GM19035 (cell line): ENCODE measurements around the gene FSCN2.
"Not testable (repeated sequence)": the region's sequence is repeated elsewhere in the genome, so short reads cannot be mapped to it uniquely, and the experiment has no call there.

Source experiments
- ATAC-seq: cut with Tn5 transposase; IDR thresholded peaks from one replicate; pipeline ENCODE4 v1.9.1; 2021; ENCODE audit not compliant: unreplicated experiment

The FSCN2 gene

DNA sequence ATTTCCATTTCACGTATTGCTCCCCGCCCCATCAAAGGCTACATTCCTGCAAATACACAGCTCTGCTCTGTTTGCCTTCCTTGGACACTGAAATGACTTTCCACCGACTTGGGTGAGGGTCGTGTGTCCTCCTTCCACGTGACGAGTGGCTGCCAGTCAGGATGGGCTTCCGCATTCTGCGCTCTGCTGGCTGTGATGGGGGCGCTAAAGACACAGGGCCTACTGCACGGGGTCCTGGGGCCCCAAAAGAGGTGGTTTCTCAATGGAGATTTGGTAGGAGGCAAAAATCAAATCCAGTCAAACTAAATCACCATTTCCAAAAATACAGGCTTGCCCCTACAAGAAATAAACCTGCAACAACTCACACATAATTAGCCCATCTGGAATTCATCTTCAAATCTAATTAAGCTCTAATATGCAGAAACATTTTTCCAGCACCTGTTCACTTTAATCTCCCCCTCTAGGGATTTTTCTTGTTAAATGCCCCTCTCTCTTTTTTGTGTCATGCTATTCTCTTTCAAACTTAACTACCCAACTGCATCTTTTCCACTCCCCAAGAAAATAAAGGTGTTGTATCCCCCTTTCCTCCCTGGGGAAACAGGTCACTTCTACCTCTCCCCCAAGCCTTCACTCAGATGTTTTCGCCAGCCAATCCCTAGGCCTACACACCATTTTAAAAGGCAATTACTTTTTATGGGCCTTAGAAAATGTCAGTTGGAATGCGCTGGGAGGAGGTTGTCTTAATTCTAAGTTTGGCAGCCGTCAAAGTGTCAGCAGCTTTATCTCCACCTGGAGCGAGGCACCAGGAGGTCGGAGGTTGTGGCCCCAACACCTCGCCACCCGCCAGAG, 45.8 kb downstream of the FSCN2 start:
- ATAC-seq, result no peak

DNA sequence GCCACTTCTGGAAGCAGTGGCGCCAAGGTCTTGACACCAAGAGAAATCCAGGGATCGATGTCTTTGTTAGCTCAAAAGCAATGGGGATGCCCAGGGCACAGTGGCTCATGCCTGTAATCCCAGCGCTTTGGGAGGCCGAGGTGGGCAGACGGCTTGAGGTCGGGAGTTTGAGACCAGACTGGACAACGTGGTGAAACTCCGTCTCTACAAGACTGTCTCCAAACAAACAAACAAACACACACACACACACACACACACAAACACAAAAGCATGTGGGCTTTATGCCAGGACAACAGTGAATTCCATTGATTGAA, 46.4 kb downstream of the FSCN2 start:
- ATAC-seq, result no peak

DNA sequence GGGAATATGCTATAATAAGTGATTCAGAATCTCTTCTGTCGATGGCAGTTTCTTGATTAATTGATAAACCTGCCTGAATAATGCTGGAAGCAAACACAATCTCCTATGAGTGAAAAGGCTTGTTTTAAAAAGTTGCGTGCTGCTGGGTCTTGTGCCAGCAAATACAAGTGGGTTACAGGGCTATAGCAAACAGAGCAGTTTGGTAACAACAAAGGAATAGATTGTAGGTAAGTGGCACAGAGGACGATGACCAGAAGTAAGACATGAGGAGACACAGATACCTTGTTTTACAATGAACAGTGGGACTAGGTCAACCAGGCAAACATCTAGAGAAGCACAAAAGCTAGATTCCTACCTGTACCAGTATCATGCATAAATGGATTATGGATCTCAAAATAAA, 47.7 kb downstream of the FSCN2 start:
- no peak for ATAC-seq

DNA sequence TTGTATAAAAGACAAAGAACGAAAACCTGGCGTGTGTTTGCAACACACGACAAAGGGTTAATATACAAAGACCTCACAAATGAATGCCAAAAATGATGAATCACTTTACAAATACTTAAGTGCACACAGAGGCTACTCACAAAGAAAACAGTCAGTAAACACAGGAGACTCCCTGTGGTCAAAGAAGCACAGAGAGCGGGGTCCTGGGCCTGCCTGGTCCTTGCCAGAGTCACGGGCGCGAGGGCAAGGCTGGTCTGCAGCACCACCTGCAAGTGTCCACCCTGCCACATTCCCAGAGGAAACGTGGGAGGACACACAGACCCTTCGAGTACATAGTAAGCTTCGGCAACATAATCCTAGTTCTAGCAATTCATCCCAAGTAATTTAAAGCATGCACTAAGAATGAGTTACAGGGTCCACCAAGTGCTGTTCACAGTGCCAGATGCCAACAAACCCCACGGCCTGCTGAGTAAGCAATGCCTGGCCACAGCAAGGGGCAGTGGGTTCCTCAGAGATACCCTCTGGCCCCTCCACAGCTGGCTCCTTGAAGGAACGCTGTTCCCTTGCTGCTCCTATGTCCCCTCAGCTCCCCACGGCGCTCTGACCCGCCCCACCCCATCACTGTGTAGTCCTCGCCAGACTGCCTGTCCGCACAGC, 48.6 kb downstream of the FSCN2 start:
- ATAC-seq, result no peak

DNA sequence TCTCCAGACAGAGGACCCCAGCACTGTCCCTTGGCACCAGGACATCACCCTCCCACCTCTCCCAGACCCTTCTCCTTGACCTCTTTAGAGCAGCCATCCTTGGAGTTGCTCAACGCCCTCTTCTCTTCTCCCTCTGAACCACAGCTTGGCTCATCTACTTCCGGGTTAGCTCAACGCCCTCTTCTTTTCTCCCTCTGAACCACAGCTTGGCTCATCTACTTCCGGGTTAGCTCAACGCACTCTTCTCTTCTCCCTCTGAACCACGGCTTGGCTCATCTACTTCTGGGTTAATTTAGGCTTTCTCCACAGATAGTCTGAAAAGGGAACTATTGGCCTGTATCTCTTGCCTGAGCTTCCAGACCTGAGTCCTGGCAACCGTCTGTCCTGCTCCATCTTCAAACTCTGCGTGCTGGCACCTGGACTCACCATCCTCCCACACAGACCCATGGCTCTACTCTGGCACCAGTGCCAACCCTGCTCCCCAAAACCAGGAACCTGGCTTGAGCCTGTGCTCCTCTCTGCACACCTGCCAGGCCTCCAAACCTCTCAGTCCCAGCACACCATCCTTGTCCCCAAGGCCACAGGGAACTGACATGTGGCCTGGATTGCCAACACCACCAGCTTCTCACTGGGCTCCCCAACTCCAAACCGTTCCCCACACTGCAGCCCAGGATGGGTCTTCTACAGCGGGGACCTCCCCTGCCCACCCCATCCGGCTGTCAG, 49.3 kb downstream of the FSCN2 start:
- ATAC-seq, result no peak

DNA sequence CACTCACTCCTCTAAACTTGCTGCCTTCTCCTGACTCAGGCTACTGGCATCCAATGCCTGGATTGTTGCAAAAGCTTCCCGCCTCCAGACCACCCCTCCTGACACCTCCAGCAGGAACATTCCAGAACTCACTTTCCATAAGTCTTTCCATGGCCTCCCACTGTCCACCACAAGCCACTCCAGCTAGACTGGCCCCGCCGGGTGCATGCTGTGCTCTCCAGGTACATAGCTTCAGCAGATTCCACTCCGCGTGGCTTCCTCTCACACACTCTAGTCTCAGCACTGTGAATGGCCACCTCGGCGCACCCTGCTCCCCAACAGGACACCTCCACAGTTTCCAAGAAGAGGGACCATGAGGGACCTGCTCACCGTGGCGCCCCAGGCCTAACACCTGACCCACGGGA, 49.9 kb downstream of the FSCN2 start:
- ATAC-seq, result no peak

DNA sequence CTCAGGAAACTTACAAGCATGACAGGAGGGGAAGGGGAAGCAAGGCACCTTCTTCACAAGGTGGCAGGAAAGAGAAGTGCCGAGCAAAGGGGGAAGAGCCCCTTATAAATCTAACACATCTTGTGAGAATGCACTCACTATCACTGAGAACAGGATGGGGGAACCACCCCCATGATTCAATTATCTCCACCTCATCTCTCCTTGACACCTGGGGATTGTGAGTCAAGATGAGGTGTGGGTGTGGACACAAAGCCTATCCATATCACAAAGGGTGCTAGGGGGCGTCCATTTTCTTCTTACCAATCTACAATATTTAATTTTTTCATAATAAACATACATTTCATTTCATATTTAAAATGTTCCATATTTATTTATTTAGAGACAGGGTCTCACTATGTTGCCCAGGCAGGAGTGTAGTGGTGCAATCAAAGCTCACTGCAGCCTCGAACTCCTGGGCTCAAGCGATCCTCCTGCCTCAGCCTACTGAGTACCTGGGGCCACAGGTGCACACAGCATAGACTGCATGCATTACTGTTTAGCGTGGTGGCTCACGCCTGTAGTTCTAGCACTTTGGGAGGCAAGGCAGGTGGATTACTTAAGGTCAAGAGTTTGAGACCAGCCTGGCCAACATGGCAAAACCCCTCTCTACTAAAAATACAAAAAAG, 50.5 kb downstream of the FSCN2 start:
- ATAC-seq, result no peak

DNA sequence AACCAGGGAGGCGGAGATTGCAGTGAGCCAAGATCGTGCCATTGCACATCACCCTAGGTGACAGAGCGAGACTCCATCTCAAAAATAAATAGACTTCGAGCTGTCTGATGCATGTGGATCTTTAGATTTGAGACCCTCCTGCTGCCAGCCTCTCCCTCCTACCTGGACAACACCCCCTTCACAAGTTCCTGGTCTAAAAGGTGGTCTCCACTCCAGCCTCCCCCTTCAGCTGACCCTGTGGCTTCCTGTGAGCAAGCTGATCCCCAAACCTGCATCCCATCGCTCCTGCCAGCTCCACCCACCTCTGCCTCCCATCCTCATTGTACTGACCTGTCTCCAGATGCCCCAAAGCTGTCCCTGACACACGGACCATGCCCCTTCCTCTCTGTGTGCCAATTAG, 51.1 kb downstream of the FSCN2 start:
- no peak for ATAC-seq

DNA sequence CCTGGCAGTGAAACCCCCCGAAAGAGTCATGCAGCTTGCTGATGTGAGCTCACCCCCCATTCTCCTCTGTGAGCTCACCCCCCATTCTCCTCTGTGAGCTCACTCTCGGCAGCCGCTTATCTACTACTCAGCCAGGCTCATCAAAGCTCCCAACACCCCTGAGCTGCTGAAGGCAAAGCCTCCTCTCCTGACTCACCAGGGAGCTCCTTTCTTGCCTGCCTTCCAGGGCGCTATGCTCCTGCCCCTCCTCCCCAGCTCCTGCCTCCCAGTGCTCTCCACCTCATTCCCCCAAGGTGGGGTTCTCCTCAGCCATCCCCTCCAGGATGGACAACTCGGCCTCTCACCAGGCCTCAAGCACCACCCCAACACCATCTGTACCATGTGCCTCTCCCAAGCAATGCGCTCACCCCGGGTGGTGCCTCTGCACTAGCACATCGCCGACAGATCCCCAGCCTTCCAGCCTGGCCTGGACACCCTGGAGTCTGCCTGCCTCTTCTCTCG, 51.7 kb downstream of the FSCN2 start:
- no peak for ATAC-seq

DNA sequence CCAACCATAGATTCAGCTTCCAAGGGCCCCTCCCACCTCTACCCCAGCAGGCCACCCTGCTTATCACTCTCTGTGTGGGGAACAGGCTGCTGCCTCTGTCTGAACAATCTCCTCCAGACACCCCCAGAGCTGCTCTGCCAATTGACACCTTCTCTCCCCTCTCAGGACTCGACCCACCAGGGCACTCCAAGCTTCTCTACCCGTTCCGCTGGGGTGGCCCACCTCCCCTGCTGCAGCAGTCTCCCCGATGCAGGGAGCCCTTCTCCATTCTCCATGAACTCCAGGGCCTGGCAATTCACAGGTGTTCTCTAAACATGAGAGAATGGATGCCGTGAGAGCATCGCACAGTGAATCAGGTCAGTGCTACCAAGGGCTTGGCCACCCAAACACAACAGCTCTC, 52.3 kb downstream of the FSCN2 start:
- no peak for ATAC-seq

DNA sequence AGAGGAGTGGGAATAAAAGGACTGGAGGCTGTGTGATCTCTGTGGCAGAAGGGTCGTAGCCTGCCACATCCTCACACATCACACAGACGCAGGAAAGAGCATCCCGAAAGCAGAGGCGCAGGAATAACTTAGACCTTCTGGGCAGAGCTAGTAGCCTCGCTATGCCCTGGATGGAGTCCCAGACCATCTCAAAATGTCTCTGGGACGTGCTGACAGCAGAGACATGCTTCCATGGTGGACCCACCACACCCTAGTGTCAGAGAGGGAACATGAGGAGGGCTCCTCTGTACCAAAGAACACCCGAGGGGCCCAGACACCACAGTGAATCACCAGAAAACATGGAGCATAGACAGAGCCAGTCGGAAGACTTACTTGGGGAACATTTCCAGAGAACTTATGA, 53.6 kb downstream of the FSCN2 start:
- no peak for ATAC-seq

DNA sequence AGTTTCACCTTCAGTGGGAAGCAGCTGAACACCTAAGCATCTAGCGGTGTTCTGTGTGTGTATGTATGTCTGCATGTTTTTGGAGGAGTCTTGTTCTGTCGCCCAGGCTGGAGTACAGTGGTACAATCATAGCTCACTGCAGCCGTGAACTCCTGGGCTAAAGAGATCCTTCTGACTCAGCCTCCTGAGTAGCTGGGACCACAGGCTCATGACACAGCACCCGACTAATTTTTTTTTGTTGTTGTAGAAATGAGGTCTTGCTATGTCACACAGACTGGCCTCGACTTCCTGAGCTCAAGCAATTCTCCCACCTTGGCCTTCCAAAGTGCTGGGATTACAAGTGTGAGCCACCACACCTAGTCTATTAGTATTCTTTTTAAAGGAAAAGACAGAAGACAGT, 54.2 kb downstream of the FSCN2 start:
- no peak for ATAC-seq

DNA sequence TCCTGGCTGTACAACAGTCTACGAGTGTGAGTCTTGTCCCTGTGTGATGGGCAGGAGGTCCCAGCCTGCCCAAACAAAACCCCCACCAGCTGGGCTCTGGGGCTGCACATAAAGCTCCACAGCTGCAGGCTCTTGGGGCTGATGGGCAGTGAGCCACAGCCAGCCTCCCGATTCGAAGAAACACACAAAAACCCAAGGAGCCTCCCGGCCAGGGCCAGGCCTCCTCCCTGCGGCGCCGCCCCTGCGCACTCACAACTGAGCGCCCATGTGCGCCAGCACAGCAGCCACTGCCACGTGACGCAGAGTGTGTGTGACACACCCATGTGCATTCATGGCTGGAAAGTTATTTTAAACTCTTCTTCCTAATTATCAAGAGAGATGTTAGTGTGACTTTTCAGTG, 54.6 kb downstream of the FSCN2 start:
- no peak for ATAC-seq

DNA sequence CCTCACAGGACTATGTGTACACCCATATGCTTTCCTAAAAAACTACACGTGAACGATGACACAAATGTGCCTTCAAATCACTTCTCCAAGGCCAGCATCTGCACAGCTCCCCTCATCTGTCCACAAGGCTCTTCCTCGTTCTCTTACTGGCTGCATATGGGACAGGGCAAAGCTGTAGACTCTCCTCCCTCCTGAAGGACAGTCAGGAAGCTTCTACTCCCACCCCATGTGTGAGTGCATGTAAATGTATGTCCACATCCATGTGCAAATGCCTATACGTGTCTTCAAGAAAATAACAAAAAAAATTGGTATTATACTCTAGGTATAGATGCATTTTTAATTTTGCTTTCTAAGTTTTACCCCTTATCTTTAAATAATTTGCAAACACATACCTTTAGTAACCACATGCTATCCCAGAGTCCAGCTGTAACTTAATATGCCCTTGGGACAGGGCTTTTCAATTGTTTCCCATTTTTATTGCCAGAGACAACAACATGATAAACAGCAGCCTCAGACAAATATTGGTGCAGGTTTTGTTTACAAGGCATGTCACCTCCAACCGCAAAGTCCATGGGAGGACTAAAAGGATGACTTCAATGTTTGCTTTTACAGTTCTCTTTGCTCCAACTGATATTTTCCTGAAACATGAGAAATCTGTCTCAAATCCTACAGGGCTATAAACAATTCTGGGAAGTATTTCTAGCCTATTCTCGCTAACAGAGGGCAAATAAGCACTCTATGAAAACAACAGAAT, 55.6 kb downstream of the FSCN2 start:
- ATAC-seq, result no peak

DNA sequence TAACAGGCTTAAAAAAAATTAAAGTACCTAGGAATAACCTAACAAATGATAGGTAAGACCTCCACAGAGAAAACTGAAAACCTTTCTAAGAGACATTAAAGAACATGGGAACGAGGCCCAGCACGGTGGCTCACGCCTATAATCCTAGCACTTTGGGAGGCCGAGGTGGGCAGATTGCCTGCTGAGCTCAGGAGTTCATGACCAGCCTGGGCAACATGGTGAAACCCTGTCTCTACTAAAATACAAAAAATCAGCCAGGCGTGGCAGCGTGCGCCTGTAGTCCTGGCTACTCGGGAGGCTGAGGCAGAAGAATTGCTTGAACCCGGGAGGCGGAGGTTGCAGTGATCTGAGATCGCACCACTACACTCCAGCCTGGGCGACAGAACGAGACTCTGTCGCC, 56.6 kb downstream of the FSCN2 start:
- ATAC-seq, result not testable (repeated sequence)

DNA sequence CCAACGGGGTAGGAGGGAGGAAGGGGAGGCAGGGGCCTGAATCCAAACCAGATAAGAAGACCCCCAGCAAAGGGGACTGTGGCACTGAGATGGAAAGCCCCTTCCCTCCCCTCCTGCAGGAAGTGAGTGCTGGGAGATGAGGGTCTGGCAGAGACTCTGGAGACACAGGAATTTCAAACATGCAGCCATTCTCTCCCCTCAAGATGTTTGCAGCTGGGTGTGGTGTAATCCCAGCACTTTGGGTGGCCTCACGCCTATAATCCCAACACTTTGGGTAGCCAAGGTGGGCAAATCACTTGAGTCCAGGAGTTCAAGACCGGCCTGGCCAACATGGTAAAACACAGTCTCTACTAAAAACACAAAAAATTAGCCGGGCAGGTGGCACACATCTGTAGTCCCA, 57.9 kb downstream of the FSCN2 start:
- ATAC-seq, result no peak
